ENCODE measurements around the gene EFCAB6.

GRCh38 chr22:43526117-43526655 lies 285.9 kb downstream of the EFCAB6 start:
- TF ChIP-seq CTCF (IDR thresholded peaks at IDR 0.05) (no peak), POLR2A (IDR thresholded peaks at IDR 0.05) (no peak)
